T-helper 1 cell treated with Interleukin-12 subunit alpha and Interleukin-12 subunit beta and Interleukin-4 antibody, amounts not matched to agents 30 ng/mL and 1 ng/mL, for 36 hours (primary cell): ENCODE results near the gene ETS1. TPM values are rescaled to one million over a fixed set of nuclear protein-coding genes. Genes with fewer than 3 reads are reported as not detected.

Source experiments
- intact Hi-C: fragments of 100-400 bp; cut with micrococcal nuclease; formaldehyde crosslinking; loops from one replicate; pipeline ENCODE4 v1.15.1; 2024
- total RNA-seq: library from RNA; stranded (reverse); gene quantifications from 2 replicates; pipeline ENCODE4 v1.2.3, GENCODE V29; 2022

ETS1 gene
- total RNA-seq, 1 donor from 2014 or later, result 762 TPM

GRCh38 chr11:128420951-128421350, 166.4 kb downstream of the ETS1 start:
- intact Hi-C loops, result no loop called here

- intact Hi-C loops, result no loop called here
These were observed 167.1 kb downstream of the ETS1 start for GRCh38 chr11:128420265-128420664.

- intact Hi-C loops, result no loop called here
These were observed 168.2 kb downstream of the ETS1 start for GRCh38 chr11:128419012-128419767.

GRCh38 chr11:128417607-128418324, 169.6 kb downstream of the ETS1 start:
- intact Hi-C loops, result no loop called here

GRCh38 chr11:128416976-128417375, 170.4 kb downstream of the ETS1 start:
- intact Hi-C loops, result no loop called here

GRCh38 chr11:128415539-128415938, 171.8 kb downstream of the ETS1 start:
- intact Hi-C loops, result no loop called here

- intact Hi-C loops, result loop anchor here (2.0 kb wide), 2 partner anchors 52 to 70 kb away; no protein-coding TSS in a partner anchor
These were observed 174.2 kb downstream of the ETS1 start for GRCh38 chr11:128412847-128413791.

GRCh38 chr11:128411812-128412211, 175.5 kb downstream of the ETS1 start:
- intact Hi-C loops, result loop anchor here (2.0 kb wide), 2 partner anchors 53 to 69 kb away; no protein-coding TSS in a partner anchor

- intact Hi-C loops, result no loop called here
These were observed 176.2 kb downstream of the ETS1 start for GRCh38 chr11:128411150-128411549.

GRCh38 chr11:128409476-128409875, 177.9 kb downstream of the ETS1 start:
- intact Hi-C loops, result no loop called here

Other genes with a start within 250 kb of the ETS1 start
- 79.3 and 84.0 TPM in 2 replicates for gene FLI1, start 106.5 kb upstream of the ETS1 start, total RNA-seq